HepG2 (cell line): ENCODE measurements around the gene GNL2. TPM values are rescaled to one million over a fixed set of nuclear protein-coding genes. Genes with fewer than 3 reads are reported as not detected.
A peak's percentile ranks its signal among the peaks of the same experiment; 100 is the strongest.

Experiments
- DMAP1 ChIP-seq: IDR thresholded peaks from 2 replicates; pipeline ENCODE4 v1.6.1; 2016
- ESRRA ChIP-seq: sonication (generic); formaldehyde crosslinking; IDR thresholded peaks from 2 replicates; pipeline ENCODE4 v1.5.1; 2020; ENCODE audit warnings: mild to moderate bottlenecking, low read depth, missing genetic modification reagents
- FOXC1 ChIP-seq: sonication (generic); formaldehyde crosslinking; IDR thresholded peaks from 2 replicates; pipeline ENCODE4 v1.8.0; 2022; ENCODE audit warnings: mild to moderate bottlenecking, missing genetic modification reagents, borderline replicate concordance
- IRF2 ChIP-seq: IDR thresholded peaks from 2 replicates; pipeline ENCODE4 v1.6.1; 2018; ENCODE audit warnings: missing genetic modification reagents, missing compliant biosample characterization
- JUNB ChIP-seq: sonication (generic); formaldehyde crosslinking; IDR thresholded peaks from 2 replicates; pipeline ENCODE4 v1.8.0; 2022; ENCODE audit warnings: missing genetic modification reagents, mild to moderate bottlenecking, borderline replicate concordance
- NFKB2 ChIP-seq: sonication (generic); formaldehyde crosslinking; IDR thresholded peaks from 2 replicates; pipeline ENCODE4 v1.4.0; 2020; ENCODE audit warnings: missing genetic modification reagents, borderline replicate concordance
- POLR2AphosphoS5 ChIP-seq: IDR thresholded peaks from 2 replicates; pipeline ENCODE4 v1.6.1; 2012; ENCODE audit warnings: low read depth, low read length
- REL ChIP-seq: sonication (generic); formaldehyde crosslinking; conservative IDR thresholded peaks from 2 replicates; pipeline ENCODE4 v1.8.0; 2022; ENCODE audit warnings: mild to moderate bottlenecking, missing genetic modification reagents, moderate library complexity
- SSRP1 ChIP-seq: IDR thresholded peaks from 2 replicates; pipeline ENCODE4 v1.6.1; 2016; ENCODE audit warnings: control low read depth
- TARDBP ChIP-seq: sonication (generic); formaldehyde crosslinking; IDR thresholded peaks from 2 replicates; pipeline ENCODE4 v1.8.0; 2022; ENCODE audit warnings: mild to moderate bottlenecking, missing genetic modification reagents
- ZFP41 ChIP-seq: sonication (generic); formaldehyde crosslinking; IDR thresholded peaks from 2 replicates; pipeline ENCODE4 v1.4.0; 2020; ENCODE audit warnings: mild to moderate bottlenecking, missing genetic modification reagents, borderline replicate concordance
- ZNF230 ChIP-seq: sonication (generic); formaldehyde crosslinking; IDR thresholded peaks from 2 replicates; pipeline ENCODE4 v1.4.0; 2020; ENCODE audit warnings: mild to moderate bottlenecking, missing genetic modification reagents
- ZNF280D ChIP-seq: sonication (generic); formaldehyde crosslinking; IDR thresholded peaks from 2 replicates; pipeline ENCODE4 v1.5.1; 2020; ENCODE audit warnings: mild to moderate bottlenecking, missing genetic modification reagents
- ZNF563 ChIP-seq: sonication (generic); formaldehyde crosslinking; IDR thresholded peaks from 2 replicates; pipeline ENCODE4 v1.8.0; 2022; ENCODE audit warnings: mild to moderate bottlenecking, moderate library complexity, missing genetic modification reagents
- polyA plus RNA-seq, 8 experiments: library from polyadenylated mRNA; depleted of rRNA in 3 of 8; stranded (reverse) in 7 of 8; unstranded in 1 of 8; fragments of >200 nt; fragmentation: Illumina TruSeq in 4 of 8; extraction: Trizol in 4 of 8; gene quantifications; 2 replicates each; pipeline versions ENCODE4 v1.2.1 to v1.2.3, GENCODE V29; 2011 to 2016; ENCODE audit warnings: low read depth in 4 of 8, missing spikeins in 1 of 8, mixed read lengths in 1 of 8; ENCODE audit not compliant: insufficient read depth in 1 of 8
- total RNA-seq, 5 experiments: library from RNA; depleted of rRNA; stranded (reverse); fragments of >200 nt; fragmentation: Illumina TruSeq; extraction: Trizol; gene quantifications; 2 replicates each; pipeline ENCODE4 v1.2.3, GENCODE V29; 2016; ENCODE audit warnings: low read depth in 1 of 5
- TF ChIP-seq, protein P1 (sequence below): sonication (generic); formaldehyde crosslinking; IDR thresholded peaks from 2 replicates; pipeline ENCODE4 v1.9.0; 2021; ENCODE audit warnings: missing genetic modification reagents, borderline replicate concordance
- TF ChIP-seq, protein P2 (sequence below): sonication (generic); formaldehyde crosslinking; conservative IDR thresholded peaks from 2 replicates; pipeline ENCODE4 v1.4.0; 2020; ENCODE audit warnings: missing genetic modification reagents
- TF ChIP-seq, protein P3 (sequence below): sonication (generic); formaldehyde crosslinking; IDR thresholded peaks from 2 replicates; pipeline ENCODE4 v1.9.0; 2021; ENCODE audit warnings: missing genetic modification reagents, borderline replicate concordance
- TF ChIP-seq, protein P4 (sequence below): sonication (generic); formaldehyde crosslinking; IDR thresholded peaks from 2 replicates; pipeline ENCODE4 v1.4.0; 2020; ENCODE audit warnings: missing genetic modification reagents

The GNL2 gene
- total and polyA plus RNA-seq, 2 of the 13 experiments (the other 11 are each of a cell fraction or from before 2014, with no cell fraction given), result 32.1 to 72.1 TPM

DNA sequence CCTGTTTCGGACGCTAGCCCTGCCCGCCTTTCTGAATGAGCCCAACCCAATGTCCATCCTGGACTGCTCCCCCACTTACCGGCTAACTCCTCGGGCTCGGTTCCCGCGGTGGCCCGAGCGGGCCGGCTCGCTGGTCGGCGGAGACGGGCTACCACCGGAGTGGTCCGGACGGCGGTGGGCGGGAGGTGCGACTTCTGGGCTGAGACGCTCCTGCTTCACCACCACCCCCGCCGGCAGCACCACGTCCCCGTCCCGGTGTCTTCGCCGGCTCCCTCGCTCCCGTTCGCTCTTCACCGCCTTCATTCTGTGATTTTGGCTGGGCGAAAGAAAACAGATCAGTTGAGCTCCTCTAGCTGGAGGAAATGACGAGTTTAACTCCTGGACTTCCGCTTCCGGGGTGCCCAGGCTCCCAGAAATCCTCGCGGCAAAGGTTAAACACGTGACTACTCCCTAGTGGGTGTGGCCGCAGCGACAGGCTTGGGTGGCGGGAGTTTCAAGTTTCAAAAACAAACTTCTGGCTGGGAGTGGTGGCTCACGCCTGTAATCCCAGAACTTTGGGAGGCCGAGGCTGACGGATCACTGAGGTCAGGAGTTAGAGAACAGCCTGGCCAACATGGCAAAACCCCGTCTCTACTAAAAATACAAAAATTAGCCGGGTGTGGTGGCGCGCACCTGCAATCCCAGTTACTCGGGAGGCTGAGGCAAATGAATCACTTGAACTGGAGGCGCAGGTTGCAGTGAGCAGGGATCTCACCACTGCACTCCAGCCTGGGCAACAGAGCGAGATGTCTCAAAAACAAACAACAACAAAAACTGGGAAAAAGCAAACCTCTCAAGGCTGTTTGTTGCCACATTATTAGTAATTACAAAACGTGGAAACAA lies 41.6 kb downstream of the GNL2 start, which contains the start of gene SNIP1 (continued):
- TF ChIP-seq REL (CRISPR knock-in tag) (no peak), NFKB2 (CRISPR knock-in tag) (peak; percentile 47; the same call in 1 of the 2 replicates), ESRRA (CRISPR knock-in tag) (no peak), ZFP41 (CRISPR knock-in tag) (no peak), ZNF230 (no peak), SSRP1 (no peak), TARDBP (peak; percentile 63), ZNF563 (CRISPR knock-in tag) (peak; percentile 16; the same call in 1 of the 2 replicates), ZNF280D (peak; percentile 82; the same call in 1 of the 2 replicates), POLR2AphosphoS5 (peak; percentile 89), JUNB (no peak), FOXC1 (CRISPR knock-in tag) (peak; percentile 57; the same call in 1 of the 2 replicates), IRF2 (CRISPR knock-in tag) (peak; percentile 62), DMAP1 (peak; percentile 77; the same call in 1 of the 2 replicates)
- TF ChIP-seq, protein P1, sequence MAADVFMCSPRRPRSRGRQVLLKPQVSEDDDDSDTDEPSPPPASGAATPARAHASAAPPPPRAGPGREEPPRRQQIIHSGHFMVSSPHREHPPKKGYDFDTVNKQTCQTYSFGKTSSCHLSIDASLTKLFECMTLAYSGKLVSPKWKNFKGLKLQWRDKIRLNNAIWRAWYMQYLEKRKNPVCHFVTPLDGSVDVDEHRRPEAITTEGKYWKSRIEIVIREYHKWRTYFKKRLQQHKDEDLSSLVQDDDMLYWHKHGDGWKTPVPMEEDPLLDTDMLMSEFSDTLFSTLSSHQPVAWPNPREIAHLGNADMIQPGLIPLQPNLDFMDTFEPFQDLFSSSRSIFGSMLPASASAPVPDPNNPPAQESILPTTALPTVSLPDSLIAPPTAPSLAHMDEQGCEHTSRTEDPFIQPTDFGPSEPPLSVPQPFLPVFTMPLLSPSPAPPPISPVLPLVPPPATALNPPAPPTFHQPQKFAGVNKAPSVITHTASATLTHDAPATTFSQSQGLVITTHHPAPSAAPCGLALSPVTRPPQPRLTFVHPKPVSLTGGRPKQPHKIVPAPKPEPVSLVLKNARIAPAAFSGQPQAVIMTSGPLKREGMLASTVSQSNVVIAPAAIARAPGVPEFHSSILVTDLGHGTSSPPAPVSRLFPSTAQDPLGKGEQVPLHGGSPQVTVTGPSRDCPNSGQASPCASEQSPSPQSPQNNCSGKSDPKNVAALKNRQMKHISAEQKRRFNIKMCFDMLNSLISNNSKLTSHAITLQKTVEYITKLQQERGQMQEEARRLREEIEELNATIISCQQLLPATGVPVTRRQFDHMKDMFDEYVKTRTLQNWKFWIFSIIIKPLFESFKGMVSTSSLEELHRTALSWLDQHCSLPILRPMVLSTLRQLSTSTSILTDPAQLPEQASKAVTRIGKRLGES (CRISPR knock-in tag), result peak; percentile 34; the same call in 1 of the 2 replicates
- TF ChIP-seq, protein P2, sequence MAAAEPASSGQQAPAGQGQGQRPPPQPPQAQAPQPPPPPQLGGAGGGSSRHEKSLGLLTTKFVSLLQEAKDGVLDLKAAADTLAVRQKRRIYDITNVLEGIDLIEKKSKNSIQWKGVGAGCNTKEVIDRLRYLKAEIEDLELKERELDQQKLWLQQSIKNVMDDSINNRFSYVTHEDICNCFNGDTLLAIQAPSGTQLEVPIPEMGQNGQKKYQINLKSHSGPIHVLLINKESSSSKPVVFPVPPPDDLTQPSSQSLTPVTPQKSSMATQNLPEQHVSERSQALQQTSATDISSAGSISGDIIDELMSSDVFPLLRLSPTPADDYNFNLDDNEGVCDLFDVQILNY (CRISPR knock-in tag), result peak; percentile 97
- TF ChIP-seq, protein P3, sequence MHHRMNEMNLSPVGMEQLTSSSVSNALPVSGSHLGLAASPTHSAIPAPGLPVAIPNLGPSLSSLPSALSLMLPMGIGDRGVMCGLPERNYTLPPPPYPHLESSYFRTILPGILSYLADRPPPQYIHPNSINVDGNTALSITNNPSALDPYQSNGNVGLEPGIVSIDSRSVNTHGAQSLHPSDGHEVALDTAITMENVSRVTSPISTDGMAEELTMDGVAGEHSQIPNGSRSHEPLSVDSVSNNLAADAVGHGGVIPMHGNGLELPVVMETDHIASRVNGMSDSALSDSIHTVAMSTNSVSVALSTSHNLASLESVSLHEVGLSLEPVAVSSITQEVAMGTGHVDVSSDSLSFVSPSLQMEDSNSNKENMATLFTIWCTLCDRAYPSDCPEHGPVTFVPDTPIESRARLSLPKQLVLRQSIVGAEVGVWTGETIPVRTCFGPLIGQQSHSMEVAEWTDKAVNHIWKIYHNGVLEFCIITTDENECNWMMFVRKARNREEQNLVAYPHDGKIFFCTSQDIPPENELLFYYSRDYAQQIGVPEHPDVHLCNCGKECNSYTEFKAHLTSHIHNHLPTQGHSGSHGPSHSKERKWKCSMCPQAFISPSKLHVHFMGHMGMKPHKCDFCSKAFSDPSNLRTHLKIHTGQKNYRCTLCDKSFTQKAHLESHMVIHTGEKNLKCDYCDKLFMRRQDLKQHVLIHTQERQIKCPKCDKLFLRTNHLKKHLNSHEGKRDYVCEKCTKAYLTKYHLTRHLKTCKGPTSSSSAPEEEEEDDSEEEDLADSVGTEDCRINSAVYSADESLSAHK, result no peak
- TF ChIP-seq, protein P4, sequence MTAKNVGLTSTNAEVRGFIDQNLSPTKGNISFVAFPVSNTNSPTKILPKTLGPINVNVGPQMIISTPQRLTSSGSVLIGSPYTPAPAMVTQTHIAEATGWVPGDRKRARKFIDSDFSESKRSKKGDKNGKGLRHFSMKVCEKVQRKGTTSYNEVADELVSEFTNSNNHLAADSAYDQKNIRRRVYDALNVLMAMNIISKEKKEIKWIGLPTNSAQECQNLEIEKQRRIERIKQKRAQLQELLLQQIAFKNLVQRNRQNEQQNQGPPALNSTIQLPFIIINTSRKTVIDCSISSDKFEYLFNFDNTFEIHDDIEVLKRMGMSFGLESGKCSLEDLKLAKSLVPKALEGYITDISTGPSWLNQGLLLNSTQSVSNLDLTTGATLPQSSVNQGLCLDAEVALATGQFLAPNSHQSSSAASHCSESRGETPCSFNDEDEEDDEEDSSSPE (CRISPR knock-in tag), result peak; percentile 99
